ENCODE results near the gene TADA2A.

GRCh38 chr17:37417852-37418251 lies 11.2 kb downstream of the TADA2A start:
- TF ChIP-seq POLR2AphosphoS5 (IDR thresholded peaks at IDR 0.05), result no peak
- TF ChIP-seq POLR2A (IDR thresholded peaks at IDR 0.05; ENCODE audit: low read depth), result no peak

Data from esophagus muscularis mucosa (tissue), 2 donors.